Limb (tissue), 2 donors: Measurements from ENCODE around the gene RHBDL1.
A peak's percentile ranks its signal among the peaks of the same experiment; 100 is the strongest.

Source experiments
- DNase-seq, 2 donors: peaks; one replicate each; pipeline ENCODE4 v3.0.0-alpha.2; 2016; ENCODE audit errors: extremely low spot score in 2 of 2

RHBDL1 gene

GRCh38 chr16:636206-637080 is 39.0 kb upstream of the RHBDL1 start, which contains the start of gene METTL26:
Gene METTL26, minus strand, starts transcription at chr16:636305. Its CDS starts 15 bp downstream, at chr16:636290.
- DNase-seq, result peak; percentile 94 to 97

DNA sequence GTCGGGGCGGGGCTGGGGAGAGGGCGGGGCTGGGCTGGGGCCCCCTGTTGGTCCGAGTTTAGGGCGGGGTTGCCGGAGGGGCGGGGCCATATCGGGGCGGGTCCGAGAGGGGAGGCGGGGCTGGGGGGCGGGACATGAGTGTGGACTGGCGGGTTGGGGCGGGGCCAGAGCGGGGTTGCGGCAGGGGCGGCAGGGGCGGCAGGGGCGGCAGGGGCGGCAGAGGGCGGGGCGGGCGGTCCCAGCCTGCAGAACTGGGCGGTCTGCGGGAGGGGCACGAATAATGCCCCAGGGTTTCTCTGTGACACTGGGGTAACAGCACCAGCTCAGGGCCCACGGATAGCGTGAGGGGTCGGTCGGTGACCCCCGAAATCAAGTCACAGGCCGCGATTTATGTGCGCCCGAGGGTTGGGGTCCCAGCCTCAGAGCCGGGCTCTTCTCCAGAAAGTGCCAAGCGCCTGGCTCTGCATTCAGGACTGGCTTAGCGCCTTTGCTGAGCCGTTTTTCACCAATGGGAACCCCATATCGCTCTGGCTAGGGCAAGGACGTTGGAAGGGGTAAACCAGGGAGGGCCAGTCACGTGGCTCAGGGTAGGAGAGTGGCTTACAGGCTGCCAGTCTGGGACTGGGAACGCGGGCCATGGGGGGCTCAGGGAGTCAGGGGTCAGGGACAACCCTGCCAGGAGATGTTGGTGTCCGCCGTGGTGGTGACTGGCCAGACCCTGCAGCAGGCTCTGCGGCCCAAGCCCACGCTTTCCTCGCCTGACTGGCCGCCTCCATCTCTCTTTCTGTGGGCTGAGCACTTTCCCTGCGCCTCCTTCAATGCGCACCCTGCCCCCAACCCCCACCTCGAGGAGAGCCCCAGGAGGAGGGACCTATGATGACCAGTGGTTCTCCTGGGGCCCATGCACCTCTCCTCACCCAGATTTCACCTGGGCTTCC is 38.1 kb upstream of the RHBDL1 start:
- peak; percentile 89 to 97 for DNase-seq

DNA sequence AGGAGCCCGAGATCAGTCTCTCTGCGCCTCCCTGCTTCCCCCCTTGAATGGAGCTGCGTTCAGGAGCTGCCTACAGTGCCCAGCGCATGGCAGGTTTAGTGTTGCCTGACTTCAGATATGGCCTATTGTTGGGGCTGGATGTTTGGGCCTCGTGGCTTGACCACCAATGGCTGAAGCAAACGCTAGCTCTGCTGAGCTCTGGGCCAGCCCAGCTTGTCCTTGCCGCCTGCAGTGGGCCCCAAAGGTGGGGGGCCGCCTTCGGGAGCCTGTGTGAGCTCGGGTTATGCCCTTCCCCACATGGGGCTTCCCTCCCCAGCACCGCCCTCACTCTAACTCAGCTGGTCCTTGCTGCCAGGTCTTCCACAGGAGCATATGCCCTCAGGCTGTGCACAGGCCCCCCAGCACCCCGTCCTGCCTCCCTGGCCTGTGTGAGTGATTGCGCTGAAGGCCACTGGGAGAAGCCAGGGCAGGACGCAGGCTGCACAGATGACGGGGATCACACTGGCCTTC is 37.4 kb upstream of the RHBDL1 start:
- no peak for DNase-seq

- DNase-seq, result no peak
Measured at GRCh38 chr16:638836-639235, 36.6 kb upstream of the RHBDL1 start.

DNA sequence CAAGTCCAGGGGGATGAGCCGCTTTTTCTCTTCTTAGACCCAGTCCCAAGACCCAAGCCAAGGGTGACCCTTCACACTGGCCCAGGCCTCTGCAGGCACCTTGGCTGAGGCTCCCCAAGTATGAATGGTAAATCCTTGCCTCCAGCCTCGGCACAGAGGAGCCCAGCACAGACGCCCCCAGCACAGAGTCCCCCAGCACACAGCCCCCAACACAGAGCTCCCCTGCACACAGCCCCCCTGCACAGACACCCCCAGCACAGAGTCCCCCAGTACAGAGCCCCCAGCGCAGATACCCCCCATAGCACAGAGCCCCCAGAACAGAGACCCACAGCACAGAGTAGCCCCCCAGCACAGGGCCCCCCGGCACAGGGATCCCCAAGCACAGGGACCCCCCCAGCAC is 34.9 kb upstream of the RHBDL1 start:
- DNase-seq, result no peak

- peak; percentile 18 to 74 for DNase-seq
Measured at GRCh38 chr16:641326-642188, 33.9 kb upstream of the RHBDL1 start, which contains the start of gene MCRIP2. Gene MCRIP2, plus strand, starts transcription at chr16:641828. Its CDS starts 164 bp downstream, at chr16:641992.

DNA sequence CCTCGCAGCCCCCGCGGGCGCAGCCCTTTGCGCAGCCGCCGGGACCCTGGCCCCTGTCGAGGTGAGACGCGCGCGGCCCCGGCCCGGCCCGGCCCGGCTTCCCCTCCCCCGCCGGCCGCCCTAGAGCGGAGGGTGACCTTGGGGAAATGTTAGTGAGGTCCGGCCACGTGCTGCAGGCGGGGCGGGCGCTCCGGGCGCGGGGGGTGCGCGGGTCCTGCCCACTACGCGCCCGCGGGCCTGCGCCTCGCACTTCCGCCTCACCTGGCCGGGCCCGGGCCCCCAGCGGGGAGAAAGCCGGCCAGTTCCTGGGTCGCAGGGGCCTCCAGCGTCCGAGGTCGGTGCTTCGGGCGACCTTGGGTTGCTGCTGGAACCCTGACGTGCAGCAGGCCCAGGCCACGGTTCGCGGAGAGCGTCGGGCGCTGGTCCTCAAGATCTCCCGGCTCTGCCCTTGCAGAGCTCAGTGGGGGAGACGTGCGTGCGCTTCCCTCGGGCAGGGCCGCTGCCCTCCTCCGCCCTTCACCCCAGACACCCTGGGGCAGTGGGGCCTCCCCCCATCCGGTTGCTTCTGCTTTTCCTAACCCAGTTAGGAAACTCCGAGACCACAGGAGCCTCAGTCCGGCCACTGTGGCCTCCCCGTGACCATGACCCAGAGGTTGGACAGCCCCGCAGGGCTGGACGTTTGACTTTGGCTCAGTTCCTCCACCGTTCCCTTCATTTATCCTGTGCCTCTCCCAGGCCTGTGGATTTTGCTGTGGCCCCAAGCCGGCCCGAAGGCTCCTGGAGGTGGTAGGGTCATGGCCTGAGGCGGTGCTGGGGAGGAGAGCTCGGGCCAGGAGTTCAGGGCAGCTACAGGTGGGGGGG is 33.1 kb upstream of the RHBDL1 start:
- no peak for DNase-seq

GRCh38 chr16:643050-643368 is 32.5 kb upstream of the RHBDL1 start:
- DNase-seq, result no peak

DNA sequence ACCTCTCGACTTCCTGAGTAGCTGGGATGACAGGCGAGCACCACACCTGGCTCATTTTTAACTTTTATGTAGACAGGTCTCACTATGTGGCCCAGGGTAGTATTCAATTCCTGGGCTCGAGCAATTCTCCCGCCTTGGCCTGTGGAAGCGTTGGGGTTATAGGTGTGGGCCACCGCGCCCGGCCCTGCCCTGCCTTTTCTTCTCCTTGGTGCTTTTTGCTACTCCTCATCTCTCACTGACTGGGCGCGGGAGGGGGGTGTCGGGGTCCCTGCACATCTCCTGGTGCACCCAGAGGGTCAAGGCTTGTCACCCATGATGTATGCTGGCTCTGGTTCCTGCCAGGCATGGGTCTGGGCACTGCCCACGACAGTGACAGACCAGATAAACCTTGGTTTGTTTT is 30.9 kb upstream of the RHBDL1 start:
- no peak for DNase-seq

GRCh38 chr16:645852-646678 is 29.4 kb upstream of the RHBDL1 start:
- no peak for DNase-seq

DNA sequence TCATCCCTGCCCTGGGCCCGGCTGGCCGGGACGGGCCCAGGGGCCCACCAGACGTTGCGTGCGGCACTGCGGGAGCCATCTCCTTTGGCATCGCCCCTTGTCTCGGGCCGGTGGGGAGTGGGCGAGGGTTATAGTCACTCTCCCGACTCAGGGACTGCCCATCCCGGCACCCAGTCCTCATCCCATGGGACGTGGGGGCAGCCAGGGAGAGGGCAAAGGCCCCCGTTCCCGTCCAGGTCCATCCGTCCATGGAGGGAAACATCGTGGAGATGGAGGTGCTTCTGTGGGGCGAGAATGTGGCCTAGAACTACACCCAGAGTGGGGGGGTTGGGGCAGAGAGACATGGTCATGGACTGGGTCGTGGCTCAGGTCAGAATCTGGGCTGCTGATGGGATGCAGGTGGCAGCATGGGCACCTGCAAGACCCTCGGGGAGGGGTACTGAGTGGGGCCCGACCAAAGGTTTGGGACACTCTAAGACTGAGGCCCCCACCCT is 28.7 kb upstream of the RHBDL1 start:
- no peak for DNase-seq

DNA sequence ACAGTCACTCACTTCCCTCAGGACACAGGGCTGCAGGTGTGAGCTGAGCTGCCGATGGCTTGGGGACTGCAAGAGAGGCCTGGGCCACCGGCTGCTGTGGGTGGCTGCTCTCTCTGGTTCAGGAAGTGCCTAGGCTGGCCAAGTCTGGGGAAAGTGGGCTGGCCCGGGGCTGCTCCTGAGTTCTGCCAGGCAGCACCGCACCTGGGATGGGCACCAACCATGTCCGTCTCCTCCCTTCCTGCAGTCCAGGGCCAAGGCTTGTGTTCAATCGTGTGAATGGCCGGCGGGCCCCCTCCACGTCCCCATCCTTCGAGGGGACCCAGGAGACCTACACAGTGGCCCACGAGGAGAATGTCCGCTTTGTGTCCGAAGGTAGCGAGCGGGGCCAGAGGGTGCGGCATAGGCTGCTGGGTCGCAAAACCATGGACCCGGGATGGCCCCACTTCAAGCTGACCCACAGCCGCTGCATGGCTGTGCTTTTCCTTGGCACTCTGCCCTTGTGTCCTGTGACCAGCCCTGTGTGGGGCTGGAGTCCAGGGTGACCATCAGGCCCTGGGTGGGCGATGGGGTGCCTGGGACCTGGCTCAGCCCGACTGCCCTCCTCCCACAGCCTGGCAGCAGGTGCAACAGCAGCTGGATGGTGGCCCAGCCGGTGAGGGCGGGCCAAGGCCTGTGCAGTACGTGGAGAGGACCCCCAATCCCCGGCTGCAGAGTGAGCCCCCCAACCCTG is 28.1 kb upstream of the RHBDL1 start:
- no peak for DNase-seq

- no peak for DNase-seq
Measured at GRCh38 chr16:648071-648780, 27.2 kb upstream of the RHBDL1 start.

- peak; percentile 93 to 94 for DNase-seq
Measured at GRCh38 chr16:648781-649589, 26.5 kb upstream of the RHBDL1 start, which contains the start of gene WDR90. Gene WDR90, plus strand, starts transcription at chr16:649365. Its CDS starts 52 bp downstream, at chr16:649417.

DNA sequence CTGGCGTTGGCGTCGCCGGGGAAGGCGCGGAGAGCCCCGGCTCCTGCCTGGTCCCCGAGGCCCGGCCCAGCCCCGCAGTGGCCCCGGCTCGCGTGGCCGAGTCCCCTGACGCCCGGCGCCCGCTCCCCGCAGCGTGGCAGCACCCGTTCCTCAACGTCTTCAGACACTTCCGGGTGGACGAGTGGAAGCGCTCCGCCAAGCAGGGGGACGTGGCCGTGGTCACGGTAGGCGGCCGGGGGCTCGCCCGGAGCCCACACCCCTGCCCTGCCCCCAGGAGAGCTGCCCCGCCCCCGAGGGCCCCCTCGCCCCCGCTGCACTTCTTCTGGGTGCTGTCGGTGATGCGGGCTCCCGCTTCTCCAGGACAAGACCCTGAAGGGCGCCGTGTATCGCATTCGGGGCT is 25.8 kb upstream of the RHBDL1 start:
- no peak for DNase-seq

- no peak for DNase-seq
Measured at GRCh38 chr16:651844-652243, 23.6 kb upstream of the RHBDL1 start.
